ENCODE measurements around the gene MERTK. TPM values are rescaled to one million over a fixed set of nuclear protein-coding genes. Genes with fewer than 3 reads are reported as not detected.

Gene MERTK
- total RNA-seq, 1 experiment from 2014 or later, result 18.4 TPM

DNA sequence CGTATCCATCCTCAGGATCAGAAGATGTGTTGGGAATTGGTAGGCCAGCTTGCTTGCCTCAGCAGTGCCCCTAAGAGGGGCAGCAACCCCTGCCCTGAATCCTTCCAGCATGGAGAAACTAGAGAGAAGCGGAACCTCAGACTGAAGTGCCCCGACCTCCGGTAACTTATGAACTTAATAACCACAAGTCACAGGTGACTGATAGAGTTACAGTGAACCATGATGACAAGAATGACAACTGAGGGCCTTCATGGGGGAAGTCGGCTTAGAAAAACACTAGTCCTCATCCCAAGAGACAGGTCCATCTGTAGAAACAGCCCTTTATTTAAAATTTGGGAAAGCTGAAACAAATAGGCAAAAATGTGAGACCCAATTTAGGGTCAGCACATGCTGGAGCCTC, 114.1 kb downstream of the MERTK start:
- no TSS peak for BruUV-seq (replicated peaks)
- H3K36me3 ChIP-seq (ENCODE audit: insufficient read depth, low read length, poor library complexity, severe bottlenecking), result peaks cover 17% of the 10 kb centered on the region
- no peaks in the 10 kb centered on the region for H3K4me1 ChIP-seq (ENCODE audit: insufficient read depth, low read length, poor library complexity, severe bottlenecking)
- POLR2A ChIA-PET (ENCODE audit: low non-redundant PET), result no interaction called here
- no peak for TF ChIP-seq EZH2 (IDR thresholded peaks at IDR 0.05; ENCODE audit: borderline replicate concordance, low read depth, low read length, poor library complexity, severe bottlenecking)
- TF ChIP-seq, protein P1, sequence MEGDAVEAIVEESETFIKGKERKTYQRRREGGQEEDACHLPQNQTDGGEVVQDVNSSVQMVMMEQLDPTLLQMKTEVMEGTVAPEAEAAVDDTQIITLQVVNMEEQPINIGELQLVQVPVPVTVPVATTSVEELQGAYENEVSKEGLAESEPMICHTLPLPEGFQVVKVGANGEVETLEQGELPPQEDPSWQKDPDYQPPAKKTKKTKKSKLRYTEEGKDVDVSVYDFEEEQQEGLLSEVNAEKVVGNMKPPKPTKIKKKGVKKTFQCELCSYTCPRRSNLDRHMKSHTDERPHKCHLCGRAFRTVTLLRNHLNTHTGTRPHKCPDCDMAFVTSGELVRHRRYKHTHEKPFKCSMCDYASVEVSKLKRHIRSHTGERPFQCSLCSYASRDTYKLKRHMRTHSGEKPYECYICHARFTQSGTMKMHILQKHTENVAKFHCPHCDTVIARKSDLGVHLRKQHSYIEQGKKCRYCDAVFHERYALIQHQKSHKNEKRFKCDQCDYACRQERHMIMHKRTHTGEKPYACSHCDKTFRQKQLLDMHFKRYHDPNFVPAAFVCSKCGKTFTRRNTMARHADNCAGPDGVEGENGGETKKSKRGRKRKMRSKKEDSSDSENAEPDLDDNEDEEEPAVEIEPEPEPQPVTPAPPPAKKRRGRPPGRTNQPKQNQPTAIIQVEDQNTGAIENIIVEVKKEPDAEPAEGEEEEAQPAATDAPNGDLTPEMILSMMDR (conservative IDR thresholded peaks at IDR 0.05; ENCODE audit: low read depth, low read length), result no peak
- H3K27ac ChIP-seq (ENCODE audit: low read depth, low read length, poor library complexity, severe bottlenecking), result peak overlapping the region; percentile 33
- H3K9me3 ChIP-seq (ENCODE audit: low read depth, low read length, poor library complexity, severe bottlenecking), result no peaks in the 10 kb centered on the region
- CTCF ChIA-PET, result no interaction called here
- no peak overlapping the region for H3K4me3 ChIP-seq (ENCODE audit: low read depth, low read length, poor library complexity, severe bottlenecking)
- intact Hi-C loops (cut with micrococcal nuclease; ENCODE audit: unreplicated experiment), result no loop called here
- DNase-seq (ENCODE audit: low spot score), result no peak
- H3K27me3 ChIP-seq (replicated peaks; ENCODE audit: insufficient read depth, low read depth, low read length, poor library complexity), result no peaks in the 10 kb centered on the region

DNA sequence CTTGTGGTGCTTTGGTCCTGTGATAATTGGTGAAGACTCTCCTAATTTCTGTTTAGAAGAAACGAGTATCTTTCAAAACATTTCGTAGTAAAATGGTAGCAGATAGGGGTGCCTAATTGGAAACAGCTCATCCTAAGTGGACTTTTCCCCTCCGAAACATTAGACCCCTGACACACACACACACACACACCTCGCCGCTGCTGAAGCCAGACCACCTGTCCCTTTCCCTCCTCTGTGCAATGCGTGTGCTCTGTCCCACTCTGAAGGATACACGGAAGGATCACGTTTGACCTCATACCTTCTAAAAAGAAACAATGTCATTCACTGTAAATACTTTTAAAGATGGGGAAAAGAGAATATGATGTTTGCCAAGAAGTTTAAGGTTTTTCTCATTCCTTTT, 120.4 kb downstream of the MERTK start:
- POLR2A ChIA-PET (ENCODE audit: low non-redundant PET), result no interaction called here
- H3K27me3 ChIP-seq (replicated peaks; ENCODE audit: insufficient read depth, low read depth, low read length, poor library complexity), result no peaks in the 10 kb centered on the region
- H3K27ac ChIP-seq (ENCODE audit: low read depth, low read length, poor library complexity, severe bottlenecking), result no peak overlapping the region
- CTCF ChIA-PET, result no interaction called here
- no peaks in the 10 kb centered on the region for H3K9me3 ChIP-seq (ENCODE audit: low read depth, low read length, poor library complexity, severe bottlenecking)
- no peak for DNase-seq (ENCODE audit: low spot score)
- H3K4me3 ChIP-seq (ENCODE audit: low read depth, low read length, poor library complexity, severe bottlenecking), result no peak overlapping the region
- intact Hi-C loops (cut with micrococcal nuclease; ENCODE audit: unreplicated experiment), result no loop called here
- TF ChIP-seq, protein P1 (conservative IDR thresholded peaks at IDR 0.05; ENCODE audit: low read depth, low read length), result no peak
- no peak for TF ChIP-seq EZH2 (IDR thresholded peaks at IDR 0.05; ENCODE audit: borderline replicate concordance, low read depth, low read length, poor library complexity, severe bottlenecking)
- H3K36me3 ChIP-seq (ENCODE audit: insufficient read depth, low read length, poor library complexity, severe bottlenecking), result no peaks in the 10 kb centered on the region
- H3K4me1 ChIP-seq (ENCODE audit: insufficient read depth, low read length, poor library complexity, severe bottlenecking), result no peaks in the 10 kb centered on the region
- no TSS peak for BruUV-seq (replicated peaks)

DNA sequence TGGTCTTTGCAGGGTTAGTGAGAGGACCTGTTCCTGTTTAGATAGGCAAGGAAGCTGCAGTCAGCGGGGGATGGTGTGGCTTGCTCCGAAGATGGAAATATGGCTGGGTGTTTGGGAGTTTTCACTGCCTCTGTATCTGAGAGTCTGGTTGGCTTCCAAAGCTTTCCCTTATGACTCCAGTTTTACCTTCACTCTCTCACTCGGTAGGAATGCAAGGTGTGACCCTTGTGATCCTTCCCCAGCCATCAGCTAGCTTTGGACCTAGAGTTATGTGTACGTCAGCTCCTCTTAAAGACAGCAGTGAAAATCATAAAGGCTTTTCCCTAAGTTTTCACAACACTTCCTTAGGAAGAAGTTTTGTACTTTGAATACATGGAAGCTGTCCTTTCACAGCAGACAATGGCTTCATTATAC, 121.2 kb downstream of the MERTK start:
- no peak for DNase-seq (ENCODE audit: low spot score)
- CTCF ChIA-PET, result no interaction called here
- Histone ChIP-seq H3K4me1 (ENCODE audit: insufficient read depth, low read length, poor library complexity, severe bottlenecking) (no peaks in the 10 kb centered on the region), H3K4me3 (ENCODE audit: low read depth, low read length, poor library complexity, severe bottlenecking) (no peak overlapping the region), H3K27me3 (replicated peaks; ENCODE audit: insufficient read depth, low read depth, low read length, poor library complexity) (no peaks in the 10 kb centered on the region), H3K36me3 (ENCODE audit: insufficient read depth, low read length, poor library complexity, severe bottlenecking) (no peaks in the 10 kb centered on the region), H3K9me3 (ENCODE audit: low read depth, low read length, poor library complexity, severe bottlenecking) (no peaks in the 10 kb centered on the region), H3K27ac (ENCODE audit: low read depth, low read length, poor library complexity, severe bottlenecking) (no peak overlapping the region)
- POLR2A ChIA-PET (ENCODE audit: low non-redundant PET), result no interaction called here
- no peak for TF ChIP-seq EZH2 (IDR thresholded peaks at IDR 0.05; ENCODE audit: borderline replicate concordance, low read depth, low read length, poor library complexity, severe bottlenecking)
- TF ChIP-seq, protein P1 (conservative IDR thresholded peaks at IDR 0.05; ENCODE audit: low read depth, low read length), result no peak
- no TSS peak for BruUV-seq (replicated peaks)
- intact Hi-C loops (cut with micrococcal nuclease; ENCODE audit: unreplicated experiment), result no loop called here

All from A673 (cell line).